OCI-LY3 (cell line): ENCODE data around the gene CD248.
A peak's percentile ranks its signal among the peaks of the same experiment; 100 is the strongest.

Experiments used
- H2AFZ ChIP-seq: fragments of 200-600, 300-600 bp; shearing (Covaris generic); 2 replicates; pipeline ENCODE4 v1.6.0; 2014; ENCODE audit warnings: antibody characterized with exemption, low read depth, low read length
- H3K27ac ChIP-seq: fragments of 200-600, 300-600 bp; sonication (generic); 2 replicates; pipeline ENCODE4 v1.5.1; 2014; ENCODE audit warnings: mild to moderate bottlenecking, low read length, moderate library complexity, mixed read lengths
- H3K27me3 ChIP-seq: fragments of 200-600, 300-600 bp; sonication (generic); 2 replicates; pipeline ENCODE4 v1.6.1; 2014; ENCODE audit warnings: low read depth, low read length, mixed read lengths
- H3K36me3 ChIP-seq: fragments of 200-600, 300-600 bp; sonication (generic); replicated peaks from 2 replicates; pipeline ENCODE3; 2014; ENCODE audit warnings: low read depth, low read length, mixed read lengths
- H3K4me1 ChIP-seq: fragments of 300-600, 200-600 bp; sonication (generic); 2 replicates; pipeline ENCODE4 v1.6.1; 2014; ENCODE audit warnings: low read length, mixed read lengths
- H3K4me2 ChIP-seq: fragments of 200-600, 300-600 bp; sonication (generic); 2 replicates; pipeline ENCODE4 v1.6.1; 2014; ENCODE audit warnings: low read length, mixed read lengths
- H3K4me3 ChIP-seq: fragments of 300-600, 200-600 bp; sonication (generic); 2 replicates; pipeline ENCODE4 v1.5.1; 2014; ENCODE audit warnings: antibody characterized with exemption, mild to moderate bottlenecking, low read length, moderate library complexity
- H3K79me2 ChIP-seq: fragments of 300-600, 200-600 bp; shearing (Covaris generic); 2 replicates; pipeline ENCODE4 v1.6.1; 2014; ENCODE audit warnings: mild to moderate bottlenecking, low read length, mixed read lengths
- H3K9ac ChIP-seq: fragments of 300-600, 200-600 bp; shearing (Covaris generic); 2 replicates; pipeline ENCODE4 v1.6.0; 2014; ENCODE audit warnings: mild to moderate bottlenecking, low read length, moderate library complexity
- H3K9me3 ChIP-seq: fragments of 200-600, 300-600 bp; shearing (Covaris generic); 2 replicates; pipeline ENCODE4 v1.6.1; 2014; ENCODE audit warnings: low read length, mixed read lengths; ENCODE audit not compliant: insufficient read depth
- H4K20me1 ChIP-seq: fragments of 200-600, 300-600 bp; sonication (generic); 2 replicates; pipeline ENCODE4 v1.6.1; 2016; ENCODE audit warnings: low read length, mixed read lengths; ENCODE audit not compliant: insufficient read depth
- EZH2phosphoT487 ChIP-seq: fragments of 200-600 bp; shearing (Covaris generic); IDR thresholded peaks from 2 replicates; pipeline ENCODE4 v1.6.1; 2018; ENCODE audit warnings: antibody characterized with exemption, mixed run types, low read depth
- TF ChIP-seq, protein P1 (sequence below): fragments of 200-600, 300-600 bp; sonication (generic); IDR thresholded peaks from 2 replicates; pipeline ENCODE4 v1.5.1; 2014; ENCODE audit warnings: antibody characterized with exemption, low read length, low read depth

CD248 gene

DNA sequence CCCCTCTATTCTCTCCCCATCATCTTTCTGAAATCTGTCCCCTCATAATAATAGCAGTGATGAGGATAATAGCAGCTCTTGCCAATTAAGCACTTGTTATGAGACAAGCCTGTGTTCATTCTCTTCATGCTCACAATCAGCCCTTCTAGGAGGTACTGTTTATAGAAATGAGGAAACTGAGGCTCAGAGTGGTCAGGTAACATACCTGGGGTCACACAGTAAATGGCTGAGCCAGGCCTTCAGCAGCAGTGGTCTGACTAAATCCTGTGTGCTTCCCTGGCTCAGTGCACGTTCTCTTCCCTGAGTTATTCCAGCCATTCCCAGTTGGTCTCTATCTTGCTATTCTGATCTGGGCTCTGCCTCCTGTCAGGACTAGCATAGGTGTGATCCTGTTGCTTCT, 42.6 kb downstream of the CD248 start:
- Histone ChIP-seq H3K79me2 (peaks cover 25% of the 10 kb centered on the region), H4K20me1 (peaks cover 20% of the 10 kb centered on the region), H3K9me3 (no peaks in the 10 kb centered on the region), H3K4me2 (no peak overlapping the region), H3K4me3 (no peak overlapping the region), H3K27me3 (no peaks in the 10 kb centered on the region), H3K4me1 (peaks cover 14% of the 10 kb centered on the region), H3K27ac (no peak overlapping the region), H3K36me3 (peaks cover 39% of the 10 kb centered on the region), H2AFZ (no peak overlapping the region), H3K9ac (no peak overlapping the region)
- TF ChIP-seq EZH2phosphoT487: no peak
- TF ChIP-seq, protein P1, sequence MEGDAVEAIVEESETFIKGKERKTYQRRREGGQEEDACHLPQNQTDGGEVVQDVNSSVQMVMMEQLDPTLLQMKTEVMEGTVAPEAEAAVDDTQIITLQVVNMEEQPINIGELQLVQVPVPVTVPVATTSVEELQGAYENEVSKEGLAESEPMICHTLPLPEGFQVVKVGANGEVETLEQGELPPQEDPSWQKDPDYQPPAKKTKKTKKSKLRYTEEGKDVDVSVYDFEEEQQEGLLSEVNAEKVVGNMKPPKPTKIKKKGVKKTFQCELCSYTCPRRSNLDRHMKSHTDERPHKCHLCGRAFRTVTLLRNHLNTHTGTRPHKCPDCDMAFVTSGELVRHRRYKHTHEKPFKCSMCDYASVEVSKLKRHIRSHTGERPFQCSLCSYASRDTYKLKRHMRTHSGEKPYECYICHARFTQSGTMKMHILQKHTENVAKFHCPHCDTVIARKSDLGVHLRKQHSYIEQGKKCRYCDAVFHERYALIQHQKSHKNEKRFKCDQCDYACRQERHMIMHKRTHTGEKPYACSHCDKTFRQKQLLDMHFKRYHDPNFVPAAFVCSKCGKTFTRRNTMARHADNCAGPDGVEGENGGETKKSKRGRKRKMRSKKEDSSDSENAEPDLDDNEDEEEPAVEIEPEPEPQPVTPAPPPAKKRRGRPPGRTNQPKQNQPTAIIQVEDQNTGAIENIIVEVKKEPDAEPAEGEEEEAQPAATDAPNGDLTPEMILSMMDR: no peak

DNA sequence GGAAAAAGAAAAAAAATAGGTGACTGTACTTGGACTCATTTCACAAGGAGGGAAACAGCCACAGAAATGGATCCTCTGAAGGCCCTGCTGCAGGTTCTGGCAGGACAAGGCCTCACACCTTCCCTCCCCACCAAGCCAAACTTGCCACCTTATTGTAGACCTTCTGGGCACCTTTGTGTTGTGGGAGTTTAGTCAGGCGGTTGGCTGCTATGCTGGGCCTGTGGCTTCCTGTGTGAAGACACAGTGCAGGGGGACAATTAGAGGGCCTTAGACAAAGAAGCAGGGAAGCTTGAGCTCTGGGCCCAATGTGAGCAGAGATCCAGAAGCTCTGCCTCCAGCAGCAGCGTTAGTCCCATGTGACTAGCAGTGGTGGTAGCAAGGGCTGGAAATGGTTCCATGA, 44.2 kb downstream of the CD248 start:
- H3K36me3 ChIP-seq: peaks cover 39% of the 10 kb centered on the region
- H2AFZ ChIP-seq: no peak overlapping the region
- H3K4me1 ChIP-seq: peaks cover 10% of the 10 kb centered on the region
- H3K27me3 ChIP-seq: no peaks in the 10 kb centered on the region
- H3K4me2 ChIP-seq: no peak overlapping the region
- no peak overlapping the region for H3K27ac ChIP-seq
- peaks cover 20% of the 10 kb centered on the region for H4K20me1 ChIP-seq
- no peak overlapping the region for H3K4me3 ChIP-seq
- no peaks in the 10 kb centered on the region for H3K9me3 ChIP-seq
- no peak overlapping the region for H3K9ac ChIP-seq
- TF ChIP-seq, protein P1: no peak
- TF ChIP-seq EZH2phosphoT487: no peak
- peaks cover 31% of the 10 kb centered on the region for H3K79me2 ChIP-seq

DNA sequence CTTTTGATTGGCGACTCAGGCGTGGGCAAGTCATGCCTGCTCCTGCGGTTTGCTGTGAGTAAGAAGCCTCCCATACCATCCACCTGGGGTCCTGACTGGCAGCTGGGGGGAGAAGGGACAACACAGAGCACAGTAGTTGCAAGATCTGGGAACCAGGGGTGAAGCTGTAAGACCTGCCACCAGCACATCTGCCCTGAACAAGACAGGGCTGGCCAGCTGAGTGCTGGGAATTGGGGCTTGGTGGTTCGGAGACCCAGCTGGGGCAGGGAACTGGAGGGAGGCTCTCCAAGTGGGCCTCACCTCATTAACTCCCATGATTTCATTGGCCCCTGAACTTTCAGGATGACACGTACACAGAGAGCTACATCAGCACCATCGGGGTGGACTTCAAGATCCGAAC, 45.0 kb downstream of the CD248 start:
- H3K36me3 ChIP-seq: peaks cover 39% of the 10 kb centered on the region
- no peaks in the 10 kb centered on the region for H3K27me3 ChIP-seq
- no peaks in the 10 kb centered on the region for H3K9me3 ChIP-seq
- H3K9ac ChIP-seq: no peak overlapping the region
- no peak overlapping the region for H3K4me3 ChIP-seq
- H2AFZ ChIP-seq: no peak overlapping the region
- no peak overlapping the region for H3K4me2 ChIP-seq
- H4K20me1 ChIP-seq: peaks cover 20% of the 10 kb centered on the region
- no peak for TF ChIP-seq EZH2phosphoT487
- TF ChIP-seq, protein P1: no peak
- H3K79me2 ChIP-seq: peaks cover 31% of the 10 kb centered on the region
- H3K27ac ChIP-seq: no peak overlapping the region
- peaks cover 7% of the 10 kb centered on the region for H3K4me1 ChIP-seq

DNA sequence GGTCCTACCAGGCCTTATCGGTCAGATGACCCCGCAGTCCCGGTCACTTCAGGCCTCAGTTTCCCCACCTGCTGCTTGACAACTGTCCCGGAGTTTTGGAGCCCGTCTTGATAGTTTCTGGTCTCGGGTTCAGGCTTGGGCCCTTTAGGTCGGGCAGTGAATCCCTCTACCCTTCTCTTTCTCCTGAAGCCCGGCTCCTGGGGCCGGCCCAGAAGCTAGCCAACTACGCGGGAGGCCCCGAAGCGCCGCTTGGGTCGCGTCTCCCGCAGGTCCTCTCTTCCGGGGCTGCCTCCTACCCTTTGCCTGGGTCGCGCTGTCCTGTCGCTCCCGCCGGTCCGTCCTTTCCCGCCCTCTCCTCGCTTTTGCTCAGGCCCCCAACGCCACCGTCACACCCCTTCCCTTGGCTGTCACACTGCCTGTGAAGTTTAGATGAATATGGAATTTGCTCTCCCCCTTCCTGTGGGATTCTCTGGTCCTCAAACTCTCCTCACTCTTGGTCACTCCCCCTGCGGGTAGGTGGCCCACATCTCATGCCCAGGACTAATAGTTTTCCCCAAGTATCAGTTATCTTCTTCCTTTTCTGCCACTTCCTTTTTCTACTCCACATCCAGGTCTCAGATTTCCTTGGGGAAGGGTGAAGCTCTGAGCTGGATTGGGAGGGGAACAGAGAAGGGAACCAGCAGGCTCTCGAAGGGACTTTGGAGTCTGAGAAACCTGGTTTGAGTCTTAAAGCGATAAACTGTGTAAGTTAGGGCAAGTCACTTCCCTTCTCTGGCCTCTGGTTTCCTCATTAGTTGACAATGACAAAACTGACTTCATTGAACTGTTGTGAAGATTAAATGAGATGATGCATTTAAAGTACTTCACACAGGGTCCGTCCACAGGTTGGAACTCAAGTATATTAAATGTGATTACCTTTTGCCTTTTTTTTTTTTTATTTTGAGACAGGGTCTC, 47.6 kb downstream of the CD248 start:
- H2AFZ ChIP-seq: no peak overlapping the region
- H3K4me2 ChIP-seq: peak overlapping the region; percentile 96
- peak overlapping the region; percentile 90 for H3K4me3 ChIP-seq
- H3K9me3 ChIP-seq: no peaks in the 10 kb centered on the region
- H4K20me1 ChIP-seq: peaks cover 17% of the 10 kb centered on the region
- no peaks in the 10 kb centered on the region for H3K27me3 ChIP-seq
- peak overlapping the region; percentile 65 for H3K27ac ChIP-seq
- TF ChIP-seq EZH2phosphoT487: no peak
- TF ChIP-seq, protein P1: peak; percentile 23; the same call in 1 of the 2 replicates
- peaks cover 31% of the 10 kb centered on the region for H3K79me2 ChIP-seq
- H3K4me1 ChIP-seq: peaks cover 7% of the 10 kb centered on the region
- H3K36me3 ChIP-seq: peaks cover 29% of the 10 kb centered on the region
- H3K9ac ChIP-seq: peak overlapping the region; percentile 95
